ENCODE results near the gene MRGPRE.
"Not testable (repeated sequence)": the region's sequence is repeated elsewhere in the genome, so short reads cannot be mapped to it uniquely, and the experiment has no call there.

The MRGPRE gene

GRCh38 chr11:3231851-3232744, at the start of gene MRGPRE:
Gene MRGPRE (minus strand): TSS chr11:3232417. CDS start chr11:3228799, 3,618 bp downstream.
- peak; percentile 51 for DNase-seq

GRCh38 chr11:3281146-3281545, 48.9 kb upstream of the MRGPRE start:
- not testable (repeated sequence) for DNase-seq

- DNase-seq, result not testable (repeated sequence)
Observed at GRCh38 chr11:3280662-3281061, 48.4 kb upstream of the MRGPRE start.

- not testable (repeated sequence) for DNase-seq
Observed at GRCh38 chr11:3278922-3279321, 46.7 kb upstream of the MRGPRE start.

GRCh38 chr11:3273629-3274028, 41.4 kb upstream of the MRGPRE start:
- DNase-seq, result not testable (repeated sequence)

GRCh38 chr11:3262548-3262947, 30.3 kb upstream of the MRGPRE start:
- DNase-seq, result not testable (repeated sequence)

GRCh38 chr11:3261831-3262230, 29.6 kb upstream of the MRGPRE start:
- DNase-seq, result not testable (repeated sequence)

GRCh38 chr11:3257509-3257908, 25.3 kb upstream of the MRGPRE start:
- DNase-seq, result not testable (repeated sequence)

GRCh38 chr11:3255241-3255640, 23.0 kb upstream of the MRGPRE start:
- DNase-seq, result not testable (repeated sequence)

- not testable (repeated sequence) for DNase-seq
Observed at GRCh38 chr11:3254773-3255172, 22.6 kb upstream of the MRGPRE start.

- no peak for DNase-seq
Observed at GRCh38 chr11:3245071-3245470, 12.9 kb upstream of the MRGPRE start.

GRCh38 chr11:3243880-3244279, 11.7 kb upstream of the MRGPRE start:
- no peak for DNase-seq

- no peak for DNase-seq
Observed at GRCh38 chr11:3237119-3237518, 4.9 kb upstream of the MRGPRE start.

GRCh38 chr11:3234846-3235245, 2.6 kb upstream of the MRGPRE start:
- no peak for DNase-seq

GRCh38 chr11:3232956-3233355, 739 bp upstream of the MRGPRE start:
- no peak for DNase-seq

GRCh38 chr11:3231550-3231850, 717 bp downstream of the MRGPRE start:
- peak; percentile 24 for DNase-seq

- DNase-seq, result no peak
Observed at GRCh38 chr11:3230636-3231549, 1.3 kb downstream of the MRGPRE start.

- DNase-seq, result no peak
Observed at GRCh38 chr11:3229673-3230630, 2.3 kb downstream of the MRGPRE start.

- no peak for DNase-seq
Observed at GRCh38 chr11:3228445-3228829, 3.8 kb downstream of the MRGPRE start.

GRCh38 chr11:3227568-3228444, 4.4 kb downstream of the MRGPRE start:
- no peak for DNase-seq

GRCh38 chr11:3226846-3227567, 5.2 kb downstream of the MRGPRE start:
- DNase-seq, result no peak

All from NCI-H2171 (cell line).